Cardiac muscle cell (in vitro differentiated cells and primary cell): ENCODE measurements around the gene DDX10. TPM values are rescaled to one million over a fixed set of nuclear protein-coding genes. Genes with fewer than 3 reads are reported as not detected.
A peak's percentile ranks its signal among the peaks of the same experiment; 100 is the strongest.
"Not testable (repeated sequence)": the region's sequence is repeated elsewhere in the genome, so short reads cannot be mapped to it uniquely, and the experiment has no call there.

Experiments used
- DNase-seq, 2 donors: peaks; one replicate each; pipeline versions ENCODE4 v3.0.0 to v3.0.0-alpha.2; 2010 to 2017; ENCODE audit warnings: low read depth in 1 of 2, low spot score in 1 of 2
- H3K27ac ChIP-seq: fragments of 200-600 bp; sonication (generic); 2 replicates; pipeline ENCODE4 v1.5.1; 2016
- H3K27me3 ChIP-seq: fragments of 200-600 bp; sonication (generic); 2 replicates; pipeline ENCODE4 v1.6.0; 2016; ENCODE audit warnings: control low read depth
- H3K36me3 ChIP-seq: fragments of 200-600 bp; sonication (generic); 2 replicates; pipeline ENCODE4 v1.5.1; 2016; ENCODE audit warnings: control low read depth
- H3K4me1 ChIP-seq: fragments of 200-600 bp; sonication (generic); 2 replicates; pipeline ENCODE4 v1.8.1; 2017; ENCODE audit warnings: low read depth, mild to moderate bottlenecking, mixed run types
- H3K4me3 ChIP-seq: fragments of 200-600 bp; sonication (generic); 2 replicates; pipeline ENCODE4 v1.5.1; 2016; ENCODE audit warnings: mild to moderate bottlenecking
- H3K9me3 ChIP-seq: fragments of 200-600 bp; sonication (generic); 2 replicates; pipeline ENCODE4 v1.5.1; 2017; ENCODE audit warnings: low read depth, mild to moderate bottlenecking, control low read depth
- CTCF ChIP-seq: IDR thresholded peaks from 2 replicates; pipeline ENCODE4 v1.5.1; 2012; ENCODE audit warnings: low read depth, mild to moderate bottlenecking, low read length
- polyA plus RNA-seq: library from polyadenylated mRNA; unstranded; fragments of >200 nt; fragmentation: Nextera tagmentation; extraction: Ambion mirVana; gene quantifications from 2 replicates; pipeline ENCODE4 v1.2.1, GENCODE V29; 2016
- total RNA-seq: library from RNA; depleted of rRNA; stranded (reverse); fragments of >200 nt; gene quantifications from 2 replicates; pipeline ENCODE4 v1.2.3, GENCODE V29; 2016

DDX10 gene
- total and polyA plus RNA-seq, 2 experiments from 2014 or later: 16.0 to 17.9 TPM

- Histone ChIP-seq H3K27me3 (no peaks in the 10 kb centered on the region), H3K4me1 (peaks cover 5% of the 10 kb centered on the region), H3K9me3 (no peaks in the 10 kb centered on the region), H3K36me3 (no peaks in the 10 kb centered on the region), H3K27ac (no peak overlapping the region), H3K4me3 (no peak overlapping the region)
- no peak for TF ChIP-seq CTCF
- DNase-seq: no peak
Measured at GRCh38 chr11:108645970-108646369, 18.9 kb upstream of the DDX10 start.

GRCh38 chr11:108647387-108647700, 17.5 kb upstream of the DDX10 start:
- Histone ChIP-seq H3K4me1 (peaks cover 5% of the 10 kb centered on the region), H3K9me3 (no peaks in the 10 kb centered on the region), H3K27ac (no peak overlapping the region), H3K4me3 (no peak overlapping the region), H3K36me3 (no peaks in the 10 kb centered on the region), H3K27me3 (no peaks in the 10 kb centered on the region)
- TF ChIP-seq CTCF: no peak
- no peak for DNase-seq

GRCh38 chr11:108647701-108648527, 17.0 kb upstream of the DDX10 start:
- Histone ChIP-seq H3K36me3 (no peaks in the 10 kb centered on the region), H3K27me3 (no peaks in the 10 kb centered on the region), H3K27ac (no peak overlapping the region), H3K4me1 (peaks cover 5% of the 10 kb centered on the region), H3K9me3 (no peaks in the 10 kb centered on the region), H3K4me3 (no peak overlapping the region)
- peak; percentile 94 for TF ChIP-seq CTCF
- peak; percentile 81 to 90 for DNase-seq

- no peak for DNase-seq
- Histone ChIP-seq H3K4me3 (no peak overlapping the region), H3K27me3 (no peaks in the 10 kb centered on the region), H3K36me3 (no peaks in the 10 kb centered on the region), H3K27ac (no peak overlapping the region), H3K4me1 (peaks cover 5% of the 10 kb centered on the region), H3K9me3 (no peaks in the 10 kb centered on the region)
- TF ChIP-seq CTCF: no peak
Measured at GRCh38 chr11:108648528-108648885, 16.4 kb upstream of the DDX10 start.

GRCh38 chr11:108654100-108654499, 10.8 kb upstream of the DDX10 start:
- not testable (repeated sequence) for H3K9me3 ChIP-seq, H3K4me3 ChIP-seq, H3K27ac ChIP-seq, H3K27me3 ChIP-seq, H3K4me1 ChIP-seq, DNase-seq, H3K36me3 ChIP-seq

- Histone ChIP-seq H3K4me3 (no peak overlapping the region), H3K27me3 (peaks cover 4% of the 10 kb centered on the region), H3K36me3 (no peaks in the 10 kb centered on the region), H3K4me1 (no peaks in the 10 kb centered on the region), H3K9me3 (no peaks in the 10 kb centered on the region), H3K27ac (no peak overlapping the region)
- peak; percentile 61 to 69 for DNase-seq
- TF ChIP-seq CTCF: peak; percentile 56
Measured at GRCh38 chr11:108654994-108655631, 9.8 kb upstream of the DDX10 start.
